Stimulated activated CD8-positive, alpha-beta memory T cell treated with anti-CD3 and anti-CD28 coated beads, Interleukin-15, amount 100 ng/mL, for 1 hour (primary cell): ENCODE measurements around the gene LIPK.
"Not testable (repeated sequence)": the region's sequence is repeated elsewhere in the genome, so short reads cannot be mapped to it uniquely, and the experiment has no call there.

Experiments used
- DNase-seq: peaks from one replicate; pipeline ENCODE4 v3.0.0-alpha.2; 2020; ENCODE audit warnings: low read depth

LIPK gene

GRCh38 chr10:88715517-88715916 lies 9.5 kb downstream of the LIPK start:
- no peak for DNase-seq

GRCh38 chr10:88721392-88721791 lies 15.3 kb downstream of the LIPK start:
- DNase-seq = no peak

- no peak for DNase-seq
These were observed 19.7 kb downstream of the LIPK start for GRCh38 chr10:88725798-88726197.

GRCh38 chr10:88728107-88728763 lies 22.2 kb downstream of the LIPK start:
- no peak for DNase-seq

- DNase-seq = no peak
These were observed 24.8 kb downstream of the LIPK start for GRCh38 chr10:88730864-88731263.

GRCh38 chr10:88731296-88731695 lies 25.2 kb downstream of the LIPK start:
- DNase-seq = no peak

GRCh38 chr10:88733215-88733614 lies 27.2 kb downstream of the LIPK start:
- DNase-seq = no peak

- no peak for DNase-seq
These were observed 29.6 kb downstream of the LIPK start for GRCh38 chr10:88735661-88736060.

- DNase-seq = not testable (repeated sequence)
These were observed 35.9 kb downstream of the LIPK start for GRCh38 chr10:88741921-88742320.

GRCh38 chr10:88742448-88742847 lies 36.4 kb downstream of the LIPK start:
- DNase-seq = no peak

GRCh38 chr10:88744002-88744401 lies 38.0 kb downstream of the LIPK start:
- DNase-seq = no peak

GRCh38 chr10:88745633-88746032 lies 39.6 kb downstream of the LIPK start:
- DNase-seq = no peak

- no peak for DNase-seq
These were observed 48.2 kb downstream of the LIPK start for GRCh38 chr10:88754287-88754686.

GRCh38 chr10:88755753-88756152 lies 49.7 kb downstream of the LIPK start:
- no peak for DNase-seq

GRCh38 chr10:88756660-88757059 lies 50.6 kb downstream of the LIPK start:
- DNase-seq = no peak

GRCh38 chr10:88759366-88760101 lies 53.5 kb downstream of the LIPK start, which contains the start of gene LIPN:
Gene LIPN, plus strand, starts transcription at chr10:88760020. Its CDS starts 1,386 bp downstream, at chr10:88761406.
- no peak for DNase-seq

GRCh38 chr10:88762906-88763305 lies 56.9 kb downstream of the LIPK start:
- no peak for DNase-seq

GRCh38 chr10:88763441-88763840 lies 57.4 kb downstream of the LIPK start:
- DNase-seq = no peak

GRCh38 chr10:88764110-88764509 lies 58.1 kb downstream of the LIPK start:
- DNase-seq = no peak

GRCh38 chr10:88765816-88766215 lies 59.8 kb downstream of the LIPK start:
- DNase-seq = no peak

GRCh38 chr10:88769384-88769783 lies 63.3 kb downstream of the LIPK start:
- no peak for DNase-seq

- DNase-seq = no peak
These were observed 75.2 kb downstream of the LIPK start for GRCh38 chr10:88781206-88781605.

GRCh38 chr10:88782222-88782621 lies 76.2 kb downstream of the LIPK start:
- DNase-seq = no peak

- DNase-seq = no peak
These were observed 77.7 kb downstream of the LIPK start for GRCh38 chr10:88783724-88784123.
